ENCODE data around the gene CCR7. TPM values are rescaled to one million over a fixed set of nuclear protein-coding genes. Genes with fewer than 3 reads are reported as not detected.

Gene CCR7
- total RNA-seq (2021) (0.37 to 0.92 TPM (median 0.57 TPM) in 3 replicates), Bru-seq, nascent RNA (percentile 12 among the genes with signal in this experiment)
- long read RNA-seq, experiment 1 = 0 reads
- long read RNA-seq, experiment 2 = 0 reads
- long read RNA-seq, experiment 3 = 0 reads

GRCh38 chr17:40564883-40565768 lies at the start of gene CCR7:
Gene CCR7 (minus strand): TSS chr17:40565472. CDS start chr17:40565409, 63 bp downstream.
- no peak for TF ChIP-seq E2F1 (CRISPR knock-in tag; IDR thresholded peaks at IDR 0.05)
- no peak for TF ChIP-seq PRDM15 (CRISPR knock-in tag; IDR thresholded peaks at IDR 0.05)
- no peak for TF ChIP-seq GRHL2 (CRISPR knock-in tag; IDR thresholded peaks at IDR 0.05; ENCODE audit: insufficient replicate concordance, severe bottlenecking)
- no peak for TF ChIP-seq SP1 (CRISPR knock-in tag; conservative IDR thresholded peaks at IDR 0.05)
- TF ChIP-seq ZBTB43 (CRISPR knock-in tag; IDR thresholded peaks at IDR 0.05) = no peak
- no peak for TF ChIP-seq ATF2 (CRISPR knock-in tag; IDR thresholded peaks at IDR 0.05; ENCODE audit: borderline replicate concordance, low read depth)
- TF ChIP-seq ATF3 (CRISPR knock-in tag; conservative IDR thresholded peaks at IDR 0.05) = no peak
- TF ChIP-seq FOXK1 (CRISPR knock-in tag; IDR thresholded peaks at IDR 0.05) = no peak
- no peak for TF ChIP-seq ESRRA (CRISPR knock-in tag; IDR thresholded peaks at IDR 0.05; ENCODE audit: borderline replicate concordance)
- TF ChIP-seq SMAD3 (CRISPR knock-in tag; IDR thresholded peaks at IDR 0.05; ENCODE audit: borderline replicate concordance) = no peak
- DNase-seq (ENCODE audit: low spot score) = no peak
- POLR2A ChIA-PET = no interaction called here
- no peak for ATAC-seq
- H3K27me3 Mint-ChIP-seq (ENCODE audit: low read depth) = peaks cover 14% of the 10 kb centered on the region
- H3K36me3 Mint-ChIP-seq = peaks cover 9% of the 10 kb centered on the region
- CTCF ChIA-PET = interaction anchor here (1.0 to 2.8 kb wide), 5 partner anchors 10 to 204 kb away, joined by 3 to 14 read pairs (median 4); no protein-coding TSS in a partner anchor
- H3K4me1 Mint-ChIP-seq = peaks cover 35% of the 10 kb centered on the region
- no peak within 1 kb of the TSS for H3K4me3 Mint-ChIP-seq
- no peak within 1 kb of the TSS for H3K27ac Mint-ChIP-seq
- peaks cover 21% of the 10 kb centered on the region for H3K9me3 Mint-ChIP-seq

- no peak for TF ChIP-seq E2F4 (CRISPR knock-in tag; IDR thresholded peaks at IDR 0.05; ENCODE audit: borderline replicate concordance, low read depth)
- TF ChIP-seq ZMAT4 (CRISPR knock-in tag; IDR thresholded peaks at IDR 0.05) = no peak
- no peak for TF ChIP-seq ZBTB21 (CRISPR knock-in tag; IDR thresholded peaks at IDR 0.05; ENCODE audit: borderline replicate concordance)
- TF ChIP-seq ZNF138 (CRISPR knock-in tag; conservative IDR thresholded peaks at IDR 0.05) = no peak
- Mint-ChIP-seq H3K4me1 (peaks cover 5% of the 10 kb centered on the region), H3K4me3 (no peak overlapping the region), H3K27ac (no peak overlapping the region), H3K36me3 (no peaks in the 10 kb centered on the region), H3K9me3 (no peaks in the 10 kb centered on the region), H3K27me3 (ENCODE audit: low read depth) (peaks cover 6% of the 10 kb centered on the region; the same call in 1 of the 2 replicates)
- CTCF ChIA-PET = interaction anchor here (0.6 to 3.8 kb wide), 44 partner anchors 7 to 1048 kb away, joined by 3 to 28 read pairs (median 5); partner anchors contain the start of genes CCR7, KRT222 and SMARCE1
- POLR2A ChIA-PET = interaction anchor here (1.6 kb wide), 1 partner anchor 11 kb away, joined by 3 read pairs; no protein-coding TSS in a partner anchor
- no peak for DNase-seq (ENCODE audit: low spot score)
- ATAC-seq = no peak
Observed at GRCh38 chr17:40614431-40615067, 49.3 kb upstream of the CCR7 start.
